ENCODE data around the gene MPP2. TPM values are rescaled to one million over a fixed set of nuclear protein-coding genes. Genes with fewer than 3 reads are reported as not detected.

The MPP2 gene
- 8.1 and 8.3 TPM in 2 replicates for polyA plus RNA-seq (2012; rRNA removed)
- polyA plus RNA-seq (2012; cell fraction: cytosol; rRNA removed) = 3.6 and 5.5 TPM in 2 replicates
- polyA plus RNA-seq (2012; cell fraction: nucleus; rRNA removed) = 10.2 and 13.4 TPM in 2 replicates

GRCh38 chr17:43907425-43907981 lies at the start of gene MPP2:
Gene MPP2 (minus strand): TSS chr17:43907536. CDS start chr17:43904460, 3,076 bp downstream.
- peak; percentile 86 for DNase-seq
- POLR2A ChIA-PET = interaction anchor here (0.6 to 1.0 kb wide), 2 partner anchors 233 to 592 kb away, joined by 3 to 7 read pairs; no protein-coding TSS in a partner anchor
- H3K9ac ChIP-seq = peak within 1 kb of the TSS; percentile 87

More at GRCh38 chr17:43907425-43907981, at the start of gene MPP2:
- Histone ChIP-seq H3K4me1 (ENCODE audit: control insufficient read depth in 1 of 2, insufficient read depth in 2 of 2, low read depth in 1 of 2, low read length in 1 of 2) (peaks cover 9 to 16% of the 10 kb centered on the region in 2 experiments; a peak in 2 of 4 replicates), H3K27me3 (ENCODE audit: insufficient read depth) (peaks cover 7% of the 10 kb centered on the region; the same call in 1 of the 2 replicates), H3K9me3 (no peaks in the 10 kb centered on the region), H2AFZ (ENCODE audit: low read depth) (peak within 1 kb of the TSS; percentile 90), H4K20me1 (ENCODE audit: insufficient read depth) (no peaks in the 10 kb centered on the region), H3K4me2 (peak within 1 kb of the TSS; percentile 100), H3K36me3 (replicated peaks in 1 of 2; ENCODE audit: control insufficient read depth in 1 of 2, insufficient read depth in 2 of 2, low read length in 1 of 2) (no peaks in the 10 kb centered on the region), H3K79me2 (ENCODE audit: insufficient read depth) (no peaks in the 10 kb centered on the region), H3K27ac (ENCODE audit: low read depth in 2 of 2, low read length in 1 of 2) (peak within 1 kb of the TSS; percentile 24 to 91; a peak in 3 of 4 replicates), H3K4me3 (ENCODE audit: low read depth in 2 of 2, low read length in 1 of 2) (peak within 1 kb of the TSS; percentile 66 to 91), H3K9me2 (no peaks in the 10 kb centered on the region), H3F3A (replicated peaks; ENCODE audit: insufficient read depth) (peaks cover 9% of the 10 kb centered on the region)
- TF ChIP-seq IRF3 (IDR thresholded peaks at IDR 0.05; ENCODE audit: low read depth, low read length) (no peak), TAF1 (IDR thresholded peaks at IDR 0.05; ENCODE audit: borderline replicate concordance, low read depth, low read length) (no peak), SMC3 (IDR thresholded peaks at IDR 0.05; ENCODE audit: low read depth, low read length) (no peak), POLR2AphosphoS5 (IDR thresholded peaks at IDR 0.05; ENCODE audit: low read depth, low read length) (no peak), NFIC (IDR thresholded peaks at IDR 0.05; ENCODE audit: borderline replicate concordance) (no peak), CHD2 (IDR thresholded peaks at IDR 0.05; ENCODE audit: low read length, partially characterized antibody) (no peak), MAX (IDR thresholded peaks at IDR 0.05; ENCODE audit: low read depth) (peak; percentile 58; the same call in 1 of the 2 replicates), GABPA (IDR thresholded peaks at IDR 0.05; ENCODE audit: low read depth) (no peak), FOXM1 (IDR thresholded peaks at IDR 0.05; ENCODE audit: low read depth) (no peak), FOSL2 (IDR thresholded peaks at IDR 0.05; ENCODE audit: borderline replicate concordance, low read depth) (no peak), RXRA (IDR thresholded peaks at IDR 0.05; ENCODE audit: borderline replicate concordance, low read depth) (no peak), GATA2 (CRISPR knock-in tag; IDR thresholded peaks at IDR 0.05) (no peak), USF1 (IDR thresholded peaks at IDR 0.05; ENCODE audit: borderline replicate concordance, low read depth) (no peak), CTCF (IDR thresholded peaks at IDR 0.05) (peak; percentile 20; the same call in 1 of the 2 replicates), YY1 (IDR thresholded peaks at IDR 0.05; ENCODE audit: low read depth) (no peak), SIN3A (IDR thresholded peaks at IDR 0.05; ENCODE audit: borderline replicate concordance, low read depth, low read length) (0 out of 2 replicates have a peak, but pooled peaks have one; percentile 10), PBX3 (IDR thresholded peaks at IDR 0.05) (peak; percentile 51; the same call in 1 of the 2 replicates), EP300 (IDR thresholded peaks at IDR 0.05; ENCODE audit: borderline replicate concordance in 1 of 2, low read depth in 1 of 2, low read length in 1 of 2) (no peak), MEF2A (IDR thresholded peaks at IDR 0.05; ENCODE audit: borderline replicate concordance, low read depth) (no peak), JUND (IDR thresholded peaks at IDR 0.05) (no peak), ELF1 (IDR thresholded peaks at IDR 0.05) (no peak), RAD21 (IDR thresholded peaks at IDR 0.05; ENCODE audit: low read length) (no peak), NRF1 (IDR thresholded peaks at IDR 0.05; ENCODE audit: low read depth, low read length) (no peak), FOXJ3 (CRISPR knock-in tag; IDR thresholded peaks at IDR 0.05) (no peak), RFX5 (IDR thresholded peaks at IDR 0.05; ENCODE audit: low read length) (no peak)
- WGBS (ENCODE audit: low lambda C conversion rate) = 4% methylated on average over 7 of the region's 36 CpGs
- CTCF ChIA-PET = interaction anchor here (0.9 to 23.5 kb wide), 10 partner anchors 8 to 208 kb away, joined by 3 to 344 read pairs (median 37); partner anchors contain the start of gene PPY

Data from SK-N-SH (cell line).